HG03066 (cell line): ENCODE measurements around the gene LRP2BP.

Source experiments
- ATAC-seq: cut with Tn5 transposase; IDR thresholded peaks from one replicate; pipeline ENCODE4 v1.9.1; 2021; ENCODE audit warnings: low read depth; ENCODE audit not compliant: unreplicated experiment

LRP2BP gene

DNA sequence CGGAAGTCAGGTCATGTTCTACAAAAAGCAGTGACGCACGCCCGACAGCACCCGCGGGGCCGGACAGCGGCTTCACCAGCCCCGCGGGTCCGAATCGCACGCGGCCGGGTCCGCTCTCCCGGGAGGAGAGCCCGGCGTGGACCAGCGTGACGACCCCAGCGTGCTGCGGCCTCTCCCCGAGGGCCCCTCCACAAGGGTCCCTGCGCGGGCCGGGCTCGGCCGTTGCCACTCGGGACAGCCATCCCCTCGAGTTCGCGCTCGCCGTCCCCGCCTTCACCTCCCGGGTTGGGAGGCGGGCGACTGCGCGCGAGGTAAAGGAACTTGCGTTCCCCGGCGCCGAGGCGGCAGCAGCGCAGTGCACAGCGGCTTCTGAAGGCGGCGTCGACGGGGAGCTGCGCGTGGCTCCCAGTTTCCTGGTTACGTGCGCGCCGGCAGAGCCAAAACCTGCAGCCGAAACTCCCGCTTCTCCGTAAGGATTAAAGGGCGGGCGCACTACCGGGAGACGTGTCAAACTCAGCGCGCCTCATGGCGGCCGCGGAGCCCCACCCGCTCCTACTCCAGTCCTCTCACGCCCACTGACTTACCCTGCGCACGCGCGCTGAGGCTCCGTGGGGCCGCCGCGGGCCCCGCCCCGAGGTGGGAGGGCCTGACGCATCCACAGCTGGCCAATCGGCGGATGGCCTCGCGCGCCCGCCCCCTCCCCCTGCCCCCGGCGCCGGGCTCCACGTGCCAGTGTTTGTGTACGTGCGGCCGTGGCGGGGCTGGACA is 416 bp upstream of the LRP2BP start:
- ATAC-seq = peak; percentile 73

DNA sequence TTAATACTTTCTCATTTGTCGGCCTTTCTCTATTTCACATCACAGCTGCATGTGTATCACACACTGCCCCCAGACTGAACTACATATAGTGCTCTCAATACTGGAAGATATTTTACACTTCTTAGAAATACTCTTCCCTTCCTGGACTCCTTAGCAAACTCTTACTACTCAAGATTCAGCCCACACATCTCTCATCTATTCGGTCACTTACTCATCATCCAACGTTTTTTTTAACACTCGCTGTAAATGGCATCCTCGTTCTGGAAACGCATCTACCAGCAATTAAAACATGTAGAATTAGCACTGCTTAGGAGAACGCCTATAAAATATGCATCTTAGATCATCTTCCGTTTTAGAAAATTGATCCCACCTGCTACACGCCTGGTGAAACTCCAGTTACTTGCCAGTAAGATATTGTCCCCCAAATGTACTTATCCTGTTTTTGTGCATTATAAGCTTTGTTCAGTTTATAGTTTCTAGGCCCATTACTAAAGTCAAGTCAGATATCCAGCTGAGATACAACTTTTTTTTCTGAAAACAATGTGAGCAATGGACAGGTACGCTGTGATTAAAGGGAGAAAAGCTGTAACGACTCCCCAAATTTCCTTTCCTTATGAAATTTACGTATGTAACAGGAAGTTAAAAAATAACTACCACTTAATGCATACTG is 1.0 kb downstream of the LRP2BP start:
- no peak for ATAC-seq

DNA sequence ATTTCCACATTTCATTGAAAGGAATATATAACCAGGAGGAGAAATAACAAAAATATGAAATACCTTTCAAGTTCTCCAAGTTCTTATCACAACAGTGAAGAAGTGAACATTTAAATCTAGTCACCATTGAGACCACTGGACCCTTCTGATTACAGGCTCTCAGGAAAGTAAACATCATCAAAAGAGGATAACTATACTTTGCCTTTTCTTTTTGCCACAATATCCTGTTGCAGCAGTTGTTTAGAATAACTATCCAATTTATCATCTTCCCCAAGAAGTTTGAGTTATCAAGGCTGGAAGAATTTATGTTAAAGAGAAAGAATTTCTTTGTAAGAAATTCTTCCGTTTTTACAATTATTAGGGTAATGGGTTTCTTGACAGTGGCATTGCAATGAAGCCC is 3.6 kb downstream of the LRP2BP start:
- no peak for ATAC-seq

- ATAC-seq = no peak
Observed at GRCh38 chr4:185390941-185391340, 4.8 kb downstream of the LRP2BP start.

GRCh38 chr4:185387957-185388356 is 7.8 kb downstream of the LRP2BP start:
- no peak for ATAC-seq

GRCh38 chr4:185384930-185385331 is 10.8 kb downstream of the LRP2BP start:
- no peak for ATAC-seq

GRCh38 chr4:185384061-185384460 is 11.7 kb downstream of the LRP2BP start:
- ATAC-seq = no peak

GRCh38 chr4:185383451-185383850 is 12.3 kb downstream of the LRP2BP start:
- ATAC-seq = no peak

DNA sequence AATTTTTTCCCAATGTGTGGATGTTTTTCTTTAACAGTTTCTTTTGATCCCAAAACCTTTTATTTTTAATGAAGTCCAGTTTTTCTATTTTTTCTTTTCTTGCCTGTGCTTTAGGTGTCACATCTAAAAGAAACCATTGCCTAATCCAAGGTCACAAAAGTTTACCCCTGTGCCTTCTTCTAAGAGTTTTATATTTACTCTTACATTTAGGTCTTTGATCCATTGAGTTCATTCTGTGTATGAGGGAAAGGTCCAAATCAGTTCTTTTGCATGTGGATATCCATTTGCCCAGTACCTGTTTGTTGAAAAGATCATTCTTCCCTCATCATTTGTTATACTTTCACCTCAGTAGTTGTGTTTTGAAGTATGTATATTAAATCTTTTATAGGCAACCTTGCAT is 13.0 kb downstream of the LRP2BP start:
- ATAC-seq = no peak

DNA sequence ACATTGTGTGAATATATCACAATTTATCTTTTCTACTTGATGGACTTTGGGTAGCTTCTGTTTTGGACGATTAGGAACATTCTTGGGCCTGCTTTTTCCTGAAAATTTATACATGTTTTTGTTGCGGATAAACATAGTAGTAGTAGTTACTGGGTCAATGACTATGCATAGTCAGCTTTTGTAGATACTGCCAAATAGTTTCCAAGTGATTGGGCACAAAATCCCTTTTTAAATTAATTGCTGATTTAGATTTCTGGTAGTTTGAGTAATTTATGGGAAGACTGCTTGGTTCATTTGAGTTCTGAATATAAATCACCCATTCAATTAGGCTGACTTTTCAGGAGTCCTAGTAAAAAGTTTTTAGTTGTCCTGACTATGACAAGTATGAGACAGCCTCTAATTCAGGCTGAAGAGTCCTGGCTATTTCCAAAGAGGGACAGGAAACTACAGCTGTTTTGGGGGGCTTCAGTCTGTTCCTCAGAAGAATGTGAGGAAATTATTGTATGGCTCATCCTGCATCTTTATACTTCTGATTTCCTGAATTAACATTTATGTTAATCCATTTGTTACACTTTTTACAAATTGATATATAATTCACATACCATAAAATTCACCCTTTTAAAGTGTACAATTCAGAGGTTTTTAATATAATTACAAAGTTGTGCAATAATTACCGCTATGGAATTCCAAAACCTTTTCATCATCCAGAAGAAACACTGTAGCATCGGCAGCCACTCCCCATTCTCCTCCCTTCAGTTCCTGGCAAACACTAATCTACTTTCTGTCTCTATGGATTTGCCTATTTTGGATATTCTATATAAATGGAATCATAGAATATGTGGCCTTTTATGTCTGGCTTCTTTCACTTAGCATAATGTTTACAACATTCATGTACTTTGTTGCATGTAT is 14.2 kb downstream of the LRP2BP start:
- ATAC-seq = no peak

- ATAC-seq = no peak
Observed at GRCh38 chr4:185380320-185380719, 15.4 kb downstream of the LRP2BP start.

DNA sequence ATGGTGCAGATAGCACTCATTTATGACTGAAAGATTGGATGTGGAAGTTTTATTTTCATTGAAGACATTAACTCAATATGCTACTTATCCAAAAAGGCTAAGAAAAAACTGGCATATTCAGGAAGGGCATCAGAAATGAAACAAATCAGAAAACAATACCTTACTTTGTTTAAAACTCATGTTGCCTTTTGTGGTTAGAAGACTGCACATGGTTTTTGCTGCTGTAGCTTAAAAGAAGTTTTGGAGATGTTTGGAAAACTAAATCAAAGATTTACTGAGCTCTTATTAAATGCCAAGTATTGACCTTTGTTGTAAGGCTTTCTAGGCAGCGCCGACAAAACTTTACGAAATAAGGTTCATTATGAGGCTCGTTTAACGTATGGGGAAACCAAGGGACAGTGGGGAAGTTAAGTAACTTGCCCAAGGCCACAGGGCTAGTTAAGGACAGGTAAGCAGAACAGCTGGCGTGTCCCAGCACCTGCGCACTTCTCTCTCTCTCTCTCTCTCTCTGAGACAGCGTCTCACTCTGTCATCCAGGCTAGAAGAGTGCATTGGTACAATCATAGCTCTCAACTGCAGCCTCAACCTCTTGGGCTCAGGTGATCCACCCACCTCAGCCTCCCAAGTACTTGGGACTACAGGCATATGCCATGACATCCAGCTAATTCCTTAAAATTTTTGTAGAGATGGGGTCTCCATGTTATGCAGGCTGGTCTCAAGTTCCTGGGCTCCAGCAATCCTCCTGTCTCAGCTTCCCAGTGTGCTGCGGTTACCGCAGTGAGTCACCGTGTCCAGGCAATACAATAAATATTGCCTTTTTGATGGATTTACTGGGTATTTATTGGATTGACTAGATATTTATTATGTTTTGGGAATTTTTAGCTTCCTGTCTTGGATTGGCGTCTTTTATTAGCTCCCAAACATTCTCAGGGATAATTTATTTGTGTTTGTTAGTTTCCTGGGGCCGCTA is 16.1 kb downstream of the LRP2BP start:
- ATAC-seq = no peak

DNA sequence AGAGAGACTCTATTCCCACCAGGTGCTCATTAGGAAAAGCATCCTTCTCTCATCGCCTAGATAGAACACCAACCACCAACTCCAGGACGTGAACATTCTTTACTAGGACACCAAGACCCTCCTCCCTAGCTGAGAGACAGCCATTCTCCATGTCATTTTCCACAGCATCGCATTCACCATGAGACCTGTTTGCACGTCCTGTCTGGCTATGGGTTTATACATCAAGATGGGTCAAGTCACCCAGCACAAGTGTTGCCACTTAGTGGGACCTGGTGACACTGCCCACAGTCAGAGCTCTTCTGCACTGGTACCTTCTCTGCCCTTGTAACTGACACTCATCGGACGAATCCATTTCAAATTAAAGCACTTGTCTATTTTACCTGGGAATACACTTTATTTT is 17.5 kb downstream of the LRP2BP start:
- ATAC-seq = no peak

DNA sequence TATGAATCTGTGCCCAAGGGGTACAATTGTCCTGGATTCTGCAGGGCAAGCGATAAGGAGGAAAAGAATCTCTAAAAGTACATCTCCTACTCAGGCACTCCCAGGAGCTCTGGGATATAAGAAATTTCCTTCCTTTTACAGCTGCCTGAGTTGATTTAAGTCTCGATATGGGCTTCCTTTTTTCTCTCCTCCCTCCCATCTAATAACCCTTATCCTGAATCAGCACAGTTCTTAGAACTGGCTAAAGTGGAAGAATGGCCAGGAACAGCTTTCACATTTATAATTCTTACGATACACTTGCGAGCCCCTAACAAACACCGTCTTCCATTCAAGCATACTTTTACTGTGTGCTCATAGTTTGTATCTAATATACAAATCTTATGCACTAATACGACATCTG is 21.2 kb downstream of the LRP2BP start:
- no peak for ATAC-seq

DNA sequence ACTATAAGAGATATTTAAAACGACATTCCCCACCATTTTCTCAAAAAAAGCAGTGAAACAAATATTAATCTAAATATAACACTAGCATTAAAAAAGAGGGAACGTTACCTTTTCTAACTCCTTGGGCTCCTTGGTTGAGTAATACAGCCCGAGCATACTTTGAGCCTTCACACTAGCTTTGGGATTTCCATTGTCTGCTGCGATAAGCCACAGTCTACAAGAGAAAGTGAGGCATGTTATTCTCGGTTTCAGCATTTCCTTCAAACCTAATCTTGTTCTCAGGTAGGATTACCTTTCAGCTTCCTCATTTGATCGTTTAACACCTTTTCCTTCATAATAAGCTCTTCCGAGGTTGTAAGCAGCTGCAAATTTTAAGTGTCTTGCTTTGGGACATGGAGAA is 21.7 kb downstream of the LRP2BP start:
- ATAC-seq = no peak

- no peak for ATAC-seq
Observed at GRCh38 chr4:185371702-185372101, 24.0 kb downstream of the LRP2BP start.

- ATAC-seq = no peak
Observed at GRCh38 chr4:185370268-185370949, 25.3 kb downstream of the LRP2BP start.

DNA sequence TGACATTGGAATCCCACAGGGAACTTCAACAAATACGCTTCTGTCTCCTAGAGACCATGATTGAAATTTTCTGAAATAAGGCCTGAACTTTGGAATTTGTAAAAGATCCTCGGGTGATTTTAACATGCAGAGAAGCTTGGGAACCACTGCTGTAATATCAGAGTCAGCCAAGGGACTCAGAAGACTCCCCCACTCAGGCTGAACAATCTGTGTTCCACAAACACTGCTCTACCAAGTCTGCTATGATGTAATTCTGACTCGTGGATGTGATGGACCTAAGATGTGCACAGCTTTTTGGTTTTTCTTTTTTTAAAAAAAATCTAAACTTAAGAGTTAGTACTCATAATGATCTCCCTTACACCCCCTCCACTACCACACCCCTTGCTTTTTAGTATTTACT is 26.0 kb downstream of the LRP2BP start:
- no peak for ATAC-seq

GRCh38 chr4:185364886-185365285 is 30.8 kb downstream of the LRP2BP start:
- ATAC-seq = no peak

DNA sequence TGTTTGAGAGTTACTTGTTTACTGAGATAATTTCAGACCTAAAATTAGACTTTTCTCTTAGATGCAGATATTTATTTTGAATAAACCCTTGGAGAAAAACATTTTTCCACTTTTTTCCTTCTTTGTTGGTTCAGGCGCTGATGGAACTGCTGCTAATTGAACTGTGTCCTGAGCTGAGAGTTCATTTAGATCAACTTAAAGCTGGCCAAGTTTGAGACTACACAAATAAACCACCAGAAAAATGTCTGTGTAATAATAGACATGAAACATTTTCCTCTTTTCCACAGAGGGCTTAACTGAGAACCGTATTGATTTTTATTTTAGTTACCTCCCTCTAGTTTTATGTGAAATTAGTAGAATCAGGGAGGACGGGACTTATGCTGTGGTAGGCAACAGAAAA is 32.5 kb downstream of the LRP2BP start:
- ATAC-seq = no peak
